Kasumi-1 (cell line): ENCODE measurements around the gene SLFN12L.
A peak's percentile ranks its signal among the peaks of the same experiment; 100 is the strongest.
"Not testable (repeated sequence)": the region's sequence is repeated elsewhere in the genome, so short reads cannot be mapped to it uniquely, and the experiment has no call there.

Source experiments
- DNase-seq, 2 experiments: peaks; one replicate each; lab custom pipeline; 2025; lab: John Stamatoyannopoulos, UW

SLFN12L gene

GRCh38 chr17:35496451-35497290 is 40.8 kb downstream of the SLFN12L start:
- DNase-seq = no peak

- no peak for DNase-seq
Observed at GRCh38 chr17:35493040-35493439, 44.4 kb downstream of the SLFN12L start.

DNA sequence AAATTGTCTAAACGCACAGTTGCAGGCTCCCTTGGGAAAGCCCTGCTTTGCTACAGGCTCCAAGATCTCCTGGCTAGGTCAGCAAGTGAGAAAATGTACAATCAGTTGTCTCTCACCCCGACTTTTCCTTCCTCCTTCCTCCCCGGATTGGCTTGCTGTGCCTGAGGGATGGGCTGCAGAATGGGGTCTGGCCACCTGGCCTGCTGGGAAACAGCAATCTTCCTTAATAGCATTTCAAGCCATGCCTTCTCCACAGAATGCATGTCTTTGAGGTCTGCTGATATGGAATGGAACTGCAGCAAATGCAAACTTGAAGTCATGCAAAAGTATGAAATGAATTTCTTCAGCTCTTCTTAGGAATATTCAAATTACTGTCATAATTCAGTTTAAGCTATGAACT is 46.1 kb downstream of the SLFN12L start:
- DNase-seq = no peak

DNA sequence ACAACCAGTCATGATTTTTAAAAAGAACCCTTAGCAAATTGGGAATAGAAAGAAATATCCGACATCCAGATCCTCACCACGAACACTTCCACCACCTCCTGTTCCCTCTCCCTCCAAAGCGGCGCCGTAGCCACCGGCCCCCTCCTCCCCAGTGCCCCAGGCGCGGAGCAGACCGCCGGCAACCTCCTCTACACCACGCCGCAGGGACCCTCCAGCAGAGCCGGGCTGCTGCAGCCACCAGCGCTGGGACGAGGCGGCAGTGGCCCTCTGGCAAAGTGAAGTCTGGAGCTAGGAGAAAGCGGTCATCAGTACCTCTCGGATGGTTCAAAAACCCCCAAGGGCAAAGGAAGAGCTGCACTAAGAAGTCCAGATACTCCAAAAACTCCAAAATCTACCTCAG is 47.5 kb downstream of the SLFN12L start:
- DNase-seq = no peak

GRCh38 chr17:35488991-35489390 is 48.5 kb downstream of the SLFN12L start:
- DNase-seq = no peak

GRCh38 chr17:35486920-35487732 is 50.4 kb downstream of the SLFN12L start:
- DNase-seq = peak; percentile 41 to 44

DNA sequence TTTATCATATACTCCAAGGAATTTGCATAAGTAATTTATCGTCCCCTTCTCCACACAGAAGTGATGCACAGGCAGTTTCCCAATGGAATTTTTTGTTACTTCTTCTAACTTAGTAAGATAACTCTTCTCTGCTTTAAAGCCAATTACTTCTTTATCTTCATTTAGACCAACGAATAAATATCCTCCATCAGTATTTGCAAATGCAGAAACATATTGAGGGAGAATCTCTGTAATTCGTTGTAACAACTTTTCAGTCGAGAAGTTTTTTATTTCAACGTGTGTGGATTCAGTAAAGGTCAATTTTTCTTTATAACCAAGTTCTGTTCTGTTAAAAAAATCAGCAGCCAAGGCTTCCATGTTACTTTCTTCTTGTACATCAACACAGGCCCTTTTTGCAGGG is 58.2 kb downstream of the SLFN12L start:
- DNase-seq = no peak

DNA sequence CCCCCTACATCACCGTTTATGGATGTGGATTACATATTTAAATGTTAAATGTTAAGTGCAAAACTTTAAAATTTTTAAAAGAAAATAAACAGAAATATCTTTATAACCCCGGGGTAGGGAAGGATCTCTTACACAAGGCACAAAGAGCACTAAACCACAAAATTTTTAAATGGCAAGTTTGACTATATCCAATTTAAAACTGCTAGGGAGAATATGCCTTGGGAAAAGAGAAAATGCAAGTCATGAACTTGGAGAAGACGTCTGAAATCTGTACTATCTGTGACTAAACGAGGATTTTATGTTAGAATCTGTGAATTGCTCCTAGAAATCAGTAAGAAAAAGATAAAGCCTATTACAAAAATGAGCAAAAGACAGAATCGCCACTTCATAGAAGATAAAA is 60.2 kb downstream of the SLFN12L start:
- DNase-seq = no peak

GRCh38 chr17:35476283-35476820 is 61.1 kb downstream of the SLFN12L start:
- no peak for DNase-seq

GRCh38 chr17:35468475-35468874 is 69.0 kb downstream of the SLFN12L start:
- no peak for DNase-seq

- no peak for DNase-seq
Observed at GRCh38 chr17:35467824-35468223, 69.7 kb downstream of the SLFN12L start.

- no peak for DNase-seq
Observed at GRCh38 chr17:35460354-35460851, 77.1 kb downstream of the SLFN12L start.

GRCh38 chr17:35454035-35454434 is 83.4 kb downstream of the SLFN12L start:
- DNase-seq = not testable (repeated sequence)

- no peak for DNase-seq
Observed at GRCh38 chr17:35453171-35453570, 84.3 kb downstream of the SLFN12L start.

DNA sequence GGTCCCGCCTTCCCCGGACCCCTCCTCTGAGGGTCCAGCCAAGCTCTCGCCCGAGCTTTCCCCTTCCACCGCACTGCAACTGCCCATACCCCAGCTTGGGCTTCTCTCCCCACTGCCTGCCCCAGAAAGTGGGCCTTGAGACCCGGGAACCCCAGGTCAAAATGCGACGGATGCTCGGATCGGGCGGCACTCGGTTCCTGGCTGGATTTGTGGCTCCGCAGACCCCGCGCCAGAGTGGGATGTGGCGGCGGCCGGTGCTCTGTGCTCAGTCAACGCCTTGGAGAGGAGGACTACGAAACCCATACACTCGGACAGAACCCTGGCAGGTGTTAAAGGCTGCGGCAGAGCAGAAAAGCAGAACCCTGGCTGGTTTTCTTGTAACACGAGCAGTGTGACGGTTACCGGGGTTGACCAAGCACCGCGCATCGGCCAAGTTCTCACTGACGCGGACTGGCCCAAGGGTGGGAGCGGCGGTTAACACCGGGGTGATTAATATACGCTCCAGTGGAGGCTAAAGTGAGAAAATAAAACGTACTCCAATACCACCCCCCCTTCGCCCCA is 88.0 kb downstream of the SLFN12L start:
- no peak for DNase-seq

DNA sequence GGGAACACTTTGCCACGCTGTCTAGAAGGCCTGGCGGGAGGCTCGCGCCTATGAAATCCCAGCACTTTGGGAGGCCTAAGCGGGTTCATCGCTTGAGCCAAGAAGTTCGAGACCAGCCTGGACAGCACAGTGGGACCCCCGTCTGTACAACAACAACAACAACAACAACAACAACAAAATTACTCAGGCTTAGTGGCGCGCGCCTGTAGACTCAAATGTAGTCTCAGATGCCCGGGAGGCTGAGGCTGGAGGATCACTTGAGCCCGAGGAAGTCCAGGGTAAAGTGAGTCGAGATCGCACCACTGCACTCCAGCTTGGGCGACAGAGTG is 88.6 kb downstream of the SLFN12L start:
- DNase-seq = no peak

- peak; percentile 86 for DNase-seq
Observed at GRCh38 chr17:35448214-35448898, 89.1 kb downstream of the SLFN12L start, which contains the start of gene SLFN13. Gene SLFN13 (minus strand): TSS chr17:35448766. CDS start chr17:35445680, 3,086 bp downstream.

DNA sequence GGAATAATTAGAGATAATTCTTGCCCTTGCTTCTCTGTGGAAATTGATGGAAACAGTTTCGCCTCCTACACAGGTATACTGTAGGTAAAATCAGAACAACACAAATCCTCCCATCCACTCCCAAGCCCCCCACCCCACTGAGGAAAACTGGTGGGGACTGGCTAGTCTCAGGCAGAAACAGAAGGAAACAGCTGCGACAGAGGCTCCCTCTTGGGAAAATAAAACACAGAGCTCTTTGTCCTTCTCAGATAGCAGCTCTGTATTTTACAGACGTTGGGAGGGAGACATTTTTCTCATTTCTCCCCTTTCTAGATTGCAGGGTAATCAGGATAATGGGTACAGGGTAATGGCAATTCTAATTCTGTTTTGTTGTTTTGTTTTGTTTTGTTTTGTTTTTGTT is 90.0 kb downstream of the SLFN12L start:
- DNase-seq = no peak

DNA sequence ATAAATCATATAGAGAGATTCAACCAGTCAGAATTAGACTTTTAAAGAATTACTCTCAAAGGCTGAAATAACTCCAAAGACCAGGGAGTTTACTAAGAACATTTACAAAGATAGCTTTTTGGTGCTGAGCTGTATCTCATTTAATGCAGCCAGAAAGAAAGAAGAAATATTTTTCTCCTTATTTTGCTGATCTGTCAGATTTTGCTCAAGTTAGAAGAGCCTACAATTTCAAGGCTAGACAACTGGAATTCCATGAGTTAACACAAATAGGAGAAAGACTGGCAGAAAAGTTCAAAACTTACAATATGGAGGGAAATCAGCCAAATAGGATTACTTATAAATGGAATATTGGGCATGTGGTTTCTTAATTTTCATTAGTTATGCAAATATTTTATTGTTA is 99.0 kb downstream of the SLFN12L start:
- DNase-seq = no peak

- peak; percentile 45 to 63 for DNase-seq
Observed at GRCh38 chr17:35433075-35433894, 104.2 kb downstream of the SLFN12L start.
